GM12872 (cell line): ENCODE results near the gene ERO1B.

ENCODE experiments used
- CTCF ChIP-seq: IDR thresholded peaks from 3 replicates; pipeline ENCODE4 v1.5.1; 2011; ENCODE audit warnings: low read depth, mild to moderate bottlenecking, low read length, moderate library complexity; ENCODE audit not compliant: insufficient read depth

ERO1B gene

GRCh38 chr1:236179634-236180033 is 102.1 kb downstream of the ERO1B start:
- no peak for TF ChIP-seq CTCF

- TF ChIP-seq CTCF: no peak
These were observed 105.1 kb downstream of the ERO1B start for GRCh38 chr1:236176337-236177336.

- no peak for TF ChIP-seq CTCF
These were observed 106.0 kb downstream of the ERO1B start for GRCh38 chr1:236175642-236176336.

GRCh38 chr1:236173174-236173767 is 108.5 kb downstream of the ERO1B start:
- no peak for TF ChIP-seq CTCF

GRCh38 chr1:236172041-236172579 is 109.6 kb downstream of the ERO1B start:
- no peak for TF ChIP-seq CTCF

- TF ChIP-seq CTCF: 0 out of 3 replicates have a peak, but pooled peaks have one; percentile 19
These were observed 112.9 kb downstream of the ERO1B start for GRCh38 chr1:236168716-236169429.
